Stimulated activated CD8-positive, alpha-beta memory T cell treated with anti-CD3 and anti-CD28 coated beads, Interleukin-15, amount 100 ng/mL, for 1 hour (primary cell): ENCODE data around the gene PACSIN2.
"Not testable (repeated sequence)": the region's sequence is repeated elsewhere in the genome, so short reads cannot be mapped to it uniquely, and the experiment has no call there.

Experiments used
- DNase-seq: peaks from one replicate; pipeline ENCODE4 v3.0.0-alpha.2; 2020; ENCODE audit warnings: low read depth

Gene PACSIN2

DNA sequence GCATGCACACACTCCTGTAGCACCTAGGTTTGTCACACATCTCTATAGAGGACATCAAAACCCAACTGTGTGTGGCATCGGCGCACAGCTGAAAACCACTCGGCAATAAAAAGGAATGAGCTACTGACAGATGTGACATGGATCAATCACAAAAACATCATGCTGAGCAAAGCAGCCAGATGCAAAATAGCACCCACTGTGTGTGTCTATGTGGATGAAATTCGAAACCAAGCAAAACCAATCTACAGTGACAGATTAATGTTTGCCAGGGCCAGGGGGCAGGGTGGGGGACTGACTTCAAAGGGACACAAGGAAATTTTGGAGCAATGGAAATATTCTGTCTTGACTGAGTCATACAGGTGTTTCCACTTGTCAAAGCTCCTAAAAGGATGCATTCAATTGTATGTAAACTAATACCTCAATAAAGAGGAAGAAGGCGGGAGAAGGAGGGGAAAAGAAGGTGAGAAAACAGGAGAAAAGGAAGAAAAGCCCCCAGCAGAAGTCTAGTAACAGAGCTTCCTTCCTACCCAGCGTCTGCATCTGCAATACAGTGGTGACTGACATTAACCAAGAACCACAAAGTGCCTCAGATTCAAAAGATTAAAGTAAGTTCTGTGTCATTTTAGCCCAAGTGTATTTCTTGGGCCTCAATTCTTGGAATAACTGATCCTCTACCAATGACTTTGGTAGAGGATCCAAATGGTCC, 49.8 kb downstream of the PACSIN2 start:
- DNase-seq: no peak

GRCh38 chr22:42963231-42963595, 51.7 kb downstream of the PACSIN2 start:
- no peak for DNase-seq

DNA sequence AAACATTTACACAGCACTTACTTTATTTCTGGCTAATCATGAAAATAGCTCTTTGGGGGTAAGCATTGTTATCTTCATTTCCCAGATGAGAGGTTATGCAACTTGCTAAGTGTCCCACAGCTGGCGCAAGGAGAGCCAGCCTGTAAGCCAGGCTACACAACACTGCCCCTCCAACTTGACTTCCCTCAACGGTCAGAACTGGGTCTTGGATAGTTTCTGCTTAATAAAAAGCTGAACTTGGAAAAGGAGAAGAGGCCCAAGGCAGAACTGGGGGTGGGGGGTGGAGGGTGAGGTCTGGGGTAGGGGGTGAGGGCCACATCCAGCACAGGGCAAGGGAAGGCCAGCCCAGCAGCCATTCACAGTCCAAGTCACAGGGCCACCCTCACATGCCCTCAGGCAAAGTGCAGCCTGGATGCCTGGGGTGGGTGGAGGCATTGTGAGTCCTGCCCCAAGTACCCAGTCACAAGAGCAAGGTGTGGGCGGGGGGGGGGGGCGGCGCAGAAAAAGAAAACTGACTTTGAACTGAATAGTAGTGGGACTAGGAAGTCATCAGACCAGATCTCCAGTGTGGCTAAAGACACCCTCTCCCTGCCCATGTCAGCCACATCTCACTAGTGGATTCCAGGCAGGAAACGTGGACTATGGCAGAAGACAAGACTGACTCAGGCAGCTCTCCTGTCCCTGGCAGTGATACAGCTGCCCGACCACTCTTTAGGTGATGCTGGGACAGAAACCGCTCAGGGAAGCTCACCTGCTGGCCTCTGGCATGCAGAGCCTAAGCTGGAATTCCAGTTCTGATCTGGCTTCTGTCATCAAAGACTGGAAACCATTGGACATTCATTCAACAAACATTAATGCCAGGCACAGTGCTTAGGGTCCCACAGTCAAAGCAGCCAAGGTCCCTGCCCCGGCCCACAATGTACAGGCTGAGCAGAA, 52.4 kb downstream of the PACSIN2 start:
- DNase-seq: no peak

GRCh38 chr22:42961810-42962209, 53.1 kb downstream of the PACSIN2 start:
- DNase-seq: no peak

DNA sequence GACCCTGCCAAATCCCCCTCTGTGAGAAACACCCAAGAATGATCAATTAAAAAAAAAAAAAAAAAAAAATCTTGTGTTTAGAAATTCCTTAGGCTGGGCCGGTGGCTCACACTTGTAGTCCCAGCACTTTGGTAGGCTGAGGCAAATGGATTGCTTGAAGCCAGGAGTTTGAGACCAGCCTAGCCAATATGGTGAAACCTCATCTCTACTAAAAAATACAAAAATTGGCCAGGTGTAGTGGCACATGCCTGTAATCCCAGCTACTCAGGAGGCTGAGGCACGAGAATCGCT, 53.6 kb downstream of the PACSIN2 start:
- DNase-seq: not testable (repeated sequence)

DNA sequence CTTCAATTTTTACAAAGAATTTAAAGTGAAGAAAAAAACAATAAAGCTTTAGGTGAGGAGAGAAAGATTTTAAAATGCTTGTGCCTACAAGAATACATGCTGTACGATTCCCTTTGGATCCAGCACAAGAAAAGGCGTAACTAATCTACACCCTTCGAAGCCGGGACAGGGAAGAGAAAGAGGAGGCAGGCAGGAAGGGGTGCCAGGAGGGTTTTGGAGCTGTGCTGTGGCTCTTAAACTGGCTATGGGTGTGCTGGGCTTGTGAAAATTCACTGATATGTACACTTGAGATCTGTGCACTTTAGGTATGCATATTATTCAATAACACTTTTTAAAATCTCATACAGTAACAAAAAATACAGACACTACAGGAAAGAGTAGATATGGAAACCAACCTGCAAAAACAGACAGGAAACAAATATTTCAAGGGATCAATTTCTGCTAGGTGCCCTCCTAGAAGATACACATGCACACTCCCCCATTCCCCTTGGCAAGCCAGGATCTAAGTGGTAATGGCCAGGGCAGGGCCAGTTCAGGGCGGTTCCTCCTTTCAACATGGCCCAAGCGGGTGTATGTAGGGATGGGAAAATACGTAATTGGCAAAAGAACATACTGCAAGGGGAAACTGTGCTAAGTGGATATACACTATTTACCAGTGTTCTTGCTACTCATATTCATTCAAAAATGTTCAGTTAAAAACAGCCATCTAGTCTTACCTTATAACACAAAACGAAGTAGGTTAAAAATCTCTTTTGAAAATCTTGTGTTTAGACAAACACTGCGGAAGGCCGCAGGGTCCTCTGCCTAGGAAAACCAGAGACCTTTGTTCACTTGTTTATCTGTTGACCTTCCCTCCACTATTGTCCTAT, 54.2 kb downstream of the PACSIN2 start:
- DNase-seq: no peak

DNA sequence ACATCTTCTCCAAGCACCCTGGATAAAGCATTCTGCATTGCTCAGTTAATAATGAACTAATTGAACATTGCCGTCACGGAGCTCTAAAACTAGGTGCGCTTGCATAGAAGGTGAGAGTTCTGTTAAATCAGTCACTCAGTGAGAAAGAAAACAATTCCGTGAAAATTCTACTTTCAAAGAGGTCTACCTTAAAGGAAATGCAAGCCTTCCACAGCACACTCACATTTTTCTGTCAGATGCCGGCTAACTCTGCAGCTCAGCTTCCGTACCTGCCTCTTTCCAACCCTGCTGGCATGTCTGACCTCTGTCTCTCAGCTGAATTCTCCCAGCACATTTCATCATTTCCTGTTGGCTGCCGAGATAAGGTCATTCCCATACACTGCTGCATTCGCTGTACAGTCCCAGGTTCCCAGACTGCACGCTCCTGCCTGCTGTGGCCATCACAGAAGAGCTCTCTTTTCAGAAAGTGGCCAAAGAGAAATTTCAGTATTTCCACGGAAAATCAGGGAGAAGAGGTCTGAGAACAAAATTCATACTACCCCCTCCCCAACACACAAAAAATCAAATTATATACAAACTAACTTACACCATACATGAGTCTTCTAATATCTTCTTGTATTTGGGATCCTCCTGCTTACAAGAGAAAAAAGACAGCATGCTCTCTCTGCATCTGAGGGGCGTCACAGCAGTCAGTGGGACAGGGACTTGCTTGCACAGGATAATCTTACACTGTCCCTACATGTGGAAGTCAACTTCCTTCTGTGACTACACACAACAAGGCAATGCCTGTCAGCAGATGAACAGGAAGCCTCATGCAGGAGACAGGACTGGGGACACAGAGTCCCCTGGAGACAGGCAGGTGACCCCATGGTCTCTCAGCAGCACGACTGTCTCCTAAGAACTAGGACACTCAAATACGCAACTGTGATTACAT, 55.1 kb downstream of the PACSIN2 start:
- DNase-seq: no peak

- DNase-seq: no peak
Observed at GRCh38 chr22:42958937-42959336, 56.0 kb downstream of the PACSIN2 start.

- no peak for DNase-seq
Observed at GRCh38 chr22:42957958-42958357, 57.0 kb downstream of the PACSIN2 start.

- DNase-seq: no peak
Observed at GRCh38 chr22:42957544-42957943, 57.4 kb downstream of the PACSIN2 start.

DNA sequence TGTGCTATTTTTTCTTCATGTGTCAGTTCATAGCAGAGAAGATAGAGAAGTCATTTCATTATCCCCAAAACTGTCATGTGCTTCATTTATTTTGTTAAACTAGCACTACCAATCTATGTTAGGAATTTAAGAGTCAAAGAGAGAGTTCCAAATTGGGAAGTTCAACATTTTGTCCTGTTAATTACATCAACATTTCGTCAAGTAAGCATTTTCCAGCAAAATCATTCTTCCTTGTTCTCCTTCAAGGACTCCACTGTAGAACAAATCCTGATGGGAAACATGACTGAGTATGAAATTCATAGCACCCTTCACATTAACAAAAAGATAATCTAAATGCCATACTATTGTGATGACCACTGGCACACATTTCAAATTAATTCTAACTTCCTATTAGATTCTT, 59.1 kb downstream of the PACSIN2 start:
- no peak for DNase-seq

DNA sequence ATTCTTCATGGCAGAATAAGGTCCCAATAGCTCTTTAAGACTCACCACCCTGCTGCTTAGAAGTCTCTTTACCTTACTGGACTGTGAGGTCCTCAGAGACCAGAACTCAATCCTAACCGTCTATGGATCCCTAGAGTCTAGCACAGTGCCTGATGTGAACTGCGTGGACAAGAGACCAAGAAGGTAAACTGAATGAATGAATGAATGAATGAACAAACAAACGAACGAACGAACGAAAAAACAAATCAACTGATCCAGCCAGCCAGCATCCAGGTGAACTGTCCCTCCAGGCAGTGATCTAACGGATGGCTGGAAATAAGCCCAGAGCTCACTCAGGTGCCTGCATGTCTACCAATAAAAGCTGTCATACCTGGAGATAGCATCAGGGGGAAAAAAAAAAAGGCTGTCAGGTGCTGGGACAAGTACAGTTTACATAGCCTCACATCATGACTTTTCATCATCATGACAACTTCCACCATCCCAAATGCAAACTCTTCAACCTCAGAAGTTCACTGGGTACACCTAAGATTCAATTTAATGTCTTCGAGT, 59.8 kb downstream of the PACSIN2 start:
- DNase-seq: no peak

DNA sequence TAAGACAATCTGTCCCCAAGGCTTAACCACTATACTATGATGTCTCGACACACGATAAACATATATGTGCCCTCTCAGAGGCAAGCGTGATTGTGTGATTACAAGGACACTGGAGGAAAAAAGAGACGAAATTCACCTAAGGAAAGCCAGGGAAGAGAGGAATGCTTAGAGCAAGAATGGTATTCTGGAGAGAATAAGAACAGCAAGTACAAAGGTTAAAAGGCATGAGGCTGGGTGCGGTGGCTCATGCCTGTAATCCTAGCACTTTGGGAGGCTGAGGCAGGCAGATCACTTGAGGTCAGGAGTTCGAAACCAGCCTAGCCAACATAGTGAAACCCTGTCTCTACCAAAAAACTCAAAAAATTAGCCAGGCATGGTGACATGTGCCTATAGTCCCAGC, 61.2 kb downstream of the PACSIN2 start:
- DNase-seq: not testable (repeated sequence)

DNA sequence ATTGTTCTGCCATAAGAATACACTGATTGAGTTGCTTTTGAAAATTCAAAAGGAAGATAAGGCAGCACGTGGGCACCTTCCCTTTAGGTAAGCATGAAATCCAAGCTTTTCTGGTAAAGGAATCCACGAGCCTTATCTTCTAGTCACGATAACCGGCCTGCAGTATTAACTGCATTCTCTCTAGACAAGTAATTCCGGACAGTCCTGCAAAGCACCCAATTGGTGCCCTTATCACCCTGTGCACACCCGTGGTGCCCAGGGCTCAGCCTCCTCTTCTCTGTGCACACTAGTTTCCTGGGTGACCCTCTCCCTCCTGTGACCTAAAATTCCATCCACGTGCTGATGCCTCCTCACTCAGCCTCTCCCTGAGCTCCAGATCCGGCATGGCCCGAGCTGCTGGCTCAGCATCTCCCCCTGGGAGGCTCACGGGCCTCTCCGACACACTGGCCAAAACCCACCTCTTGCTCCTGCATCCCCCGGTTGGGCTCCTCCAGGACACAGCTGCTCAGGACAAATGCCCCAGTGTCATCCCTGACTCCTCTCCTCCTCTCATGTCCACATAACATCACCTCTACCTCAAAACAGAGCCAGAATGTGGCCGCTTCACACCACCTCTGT, 63.7 kb downstream of the PACSIN2 start:
- no peak for DNase-seq

DNA sequence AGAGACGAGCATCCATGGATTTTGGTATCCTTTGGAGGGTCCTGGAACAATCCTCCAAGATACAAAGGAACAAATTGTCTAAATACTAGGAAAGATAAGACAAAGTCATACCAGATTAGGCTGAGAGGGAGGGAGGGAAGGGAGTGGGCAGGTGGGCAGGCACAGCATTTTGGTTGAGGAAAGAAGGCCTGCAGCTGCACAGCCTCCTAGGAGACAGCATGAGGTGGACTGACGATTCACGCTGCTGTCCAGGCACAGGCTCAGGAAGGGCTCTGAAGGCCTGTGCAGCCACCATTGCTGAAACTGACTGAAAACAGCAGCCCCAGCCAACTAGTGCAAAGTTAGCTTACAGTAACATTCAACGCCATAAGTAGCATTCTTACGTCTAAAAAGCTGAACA, 64.7 kb downstream of the PACSIN2 start:
- no peak for DNase-seq

DNA sequence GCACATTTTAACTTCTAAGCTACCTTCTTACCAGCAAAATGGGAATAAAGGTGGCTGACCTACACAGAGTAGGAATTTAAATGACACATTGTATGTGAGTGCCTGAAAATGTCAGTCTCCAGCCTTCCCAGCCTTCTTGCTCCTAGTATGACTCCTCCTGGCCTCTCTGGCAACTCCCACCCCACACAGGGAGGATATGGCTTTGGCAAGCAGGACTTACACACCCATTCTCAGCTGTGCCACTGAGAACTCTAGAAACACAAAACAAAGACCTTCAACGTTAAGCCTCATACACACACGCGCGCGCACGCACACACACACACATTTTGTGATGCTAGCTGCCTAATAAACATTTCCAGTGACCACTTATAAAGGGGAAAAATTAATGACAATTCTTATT, 65.8 kb downstream of the PACSIN2 start:
- no peak for DNase-seq

- DNase-seq: no peak
Observed at GRCh38 chr22:42948294-42948693, 66.7 kb downstream of the PACSIN2 start.

GRCh38 chr22:42947211-42947990, 67.5 kb downstream of the PACSIN2 start:
- no peak for DNase-seq

DNA sequence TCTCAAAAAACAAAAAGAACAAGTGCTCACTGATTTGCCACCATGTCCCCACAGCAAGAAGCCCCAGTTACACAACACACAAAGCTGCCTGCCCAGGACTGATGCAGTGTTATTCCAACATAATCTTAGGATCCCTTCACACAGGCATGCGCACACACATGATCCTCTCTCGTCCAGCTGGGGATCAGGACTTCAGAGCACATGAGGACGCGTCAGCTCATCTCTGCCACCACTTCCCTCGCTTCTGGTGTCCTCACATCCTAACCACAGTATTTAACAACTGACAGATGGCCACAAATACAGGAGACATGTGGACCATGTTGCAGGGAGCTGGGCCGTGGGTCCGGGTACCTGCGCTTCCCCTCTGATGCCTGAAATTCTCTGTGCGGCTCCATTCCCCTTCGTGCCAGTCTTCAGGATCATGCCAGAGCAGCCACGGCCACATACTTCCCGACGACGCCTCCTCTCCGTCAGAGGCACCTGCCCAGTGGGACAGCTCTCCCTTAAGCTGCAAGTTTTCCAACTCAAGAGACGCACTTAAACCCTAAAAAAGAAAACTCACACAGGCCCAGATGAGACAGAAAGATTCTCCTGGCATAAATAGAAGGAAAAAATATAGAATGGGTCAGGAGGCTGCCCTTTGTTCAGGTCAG, 68.3 kb downstream of the PACSIN2 start:
- no peak for DNase-seq
